Measurements from ENCODE around the gene WNK2. TPM values are rescaled to one million over a fixed set of nuclear protein-coding genes. Genes with fewer than 3 reads are reported as not detected.
A peak's percentile ranks its signal among the peaks of the same experiment; 100 is the strongest.

Gene WNK2
- total RNA-seq, 4 donors from 2014 or later: 0.28 to 1.7 (median 0.47) TPM

DNA sequence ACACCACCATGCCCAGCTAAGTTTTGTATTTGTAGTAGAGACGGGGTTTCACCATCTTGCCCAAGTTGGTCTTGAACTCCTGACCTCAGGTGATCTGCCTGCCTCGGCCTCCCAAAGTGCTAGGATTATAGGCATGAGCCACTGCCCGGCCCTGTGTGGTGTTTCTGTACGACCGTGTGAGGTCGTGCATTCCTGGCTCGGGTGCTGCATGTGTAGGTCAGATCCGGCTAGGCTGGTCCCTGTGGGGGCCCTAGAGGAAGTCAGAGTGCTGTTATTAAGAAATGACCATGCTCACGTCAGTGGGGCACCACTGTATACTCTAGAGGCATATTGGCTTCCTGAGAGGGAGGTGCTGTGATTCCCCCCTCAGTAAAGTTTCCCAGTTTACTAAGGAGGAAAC, 13.7 kb downstream of the WNK2 start:
- DNase-seq (ENCODE audit: low spot score): no peak
- ATAC-seq (ENCODE audit: low FRiP score): no peak
- TF ChIP-seq, protein P1, sequence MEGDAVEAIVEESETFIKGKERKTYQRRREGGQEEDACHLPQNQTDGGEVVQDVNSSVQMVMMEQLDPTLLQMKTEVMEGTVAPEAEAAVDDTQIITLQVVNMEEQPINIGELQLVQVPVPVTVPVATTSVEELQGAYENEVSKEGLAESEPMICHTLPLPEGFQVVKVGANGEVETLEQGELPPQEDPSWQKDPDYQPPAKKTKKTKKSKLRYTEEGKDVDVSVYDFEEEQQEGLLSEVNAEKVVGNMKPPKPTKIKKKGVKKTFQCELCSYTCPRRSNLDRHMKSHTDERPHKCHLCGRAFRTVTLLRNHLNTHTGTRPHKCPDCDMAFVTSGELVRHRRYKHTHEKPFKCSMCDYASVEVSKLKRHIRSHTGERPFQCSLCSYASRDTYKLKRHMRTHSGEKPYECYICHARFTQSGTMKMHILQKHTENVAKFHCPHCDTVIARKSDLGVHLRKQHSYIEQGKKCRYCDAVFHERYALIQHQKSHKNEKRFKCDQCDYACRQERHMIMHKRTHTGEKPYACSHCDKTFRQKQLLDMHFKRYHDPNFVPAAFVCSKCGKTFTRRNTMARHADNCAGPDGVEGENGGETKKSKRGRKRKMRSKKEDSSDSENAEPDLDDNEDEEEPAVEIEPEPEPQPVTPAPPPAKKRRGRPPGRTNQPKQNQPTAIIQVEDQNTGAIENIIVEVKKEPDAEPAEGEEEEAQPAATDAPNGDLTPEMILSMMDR (IDR thresholded peaks at IDR 0.05): no peak

DNA sequence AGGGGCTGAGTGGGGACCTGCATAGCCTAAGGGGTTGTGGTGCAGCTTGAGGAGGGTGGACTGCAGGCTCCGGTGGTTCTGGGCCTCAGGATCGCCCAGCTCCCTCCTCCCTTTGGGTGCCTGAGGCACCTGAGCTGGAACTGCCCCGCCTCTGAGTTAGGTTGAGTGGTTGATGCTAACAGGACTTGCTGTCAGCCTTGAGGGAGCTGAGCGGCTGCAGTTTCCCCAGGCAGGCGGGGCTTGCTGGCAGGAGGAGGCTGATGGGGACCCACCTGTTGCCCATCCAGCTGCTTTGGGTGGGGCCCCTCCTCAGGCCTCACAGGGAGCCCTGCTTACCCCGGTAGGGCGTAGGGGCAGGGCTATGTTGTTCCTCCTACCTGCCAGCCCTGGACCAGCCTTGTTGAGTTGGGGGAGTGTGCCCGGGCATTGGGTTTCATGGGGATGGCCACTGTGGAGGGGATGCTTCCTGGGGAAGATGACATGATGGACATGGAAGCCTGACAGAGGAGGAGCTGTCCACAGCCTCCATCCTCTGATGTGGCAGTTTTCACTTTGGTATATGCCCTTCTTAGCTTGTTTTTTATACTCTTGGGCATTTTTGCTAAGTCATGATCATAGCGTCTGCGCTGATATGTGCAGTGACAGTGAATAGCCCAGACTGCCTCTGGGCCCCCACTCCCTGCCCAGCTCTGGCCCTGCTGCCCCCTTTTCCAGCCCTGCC, 14.3 kb downstream of the WNK2 start:
- TF ChIP-seq, protein P1 (IDR thresholded peaks at IDR 0.05): no peak
- DNase-seq (ENCODE audit: low spot score) (no peak), ATAC-seq (ENCODE audit: low FRiP score) (peak; percentile 15)

DNA sequence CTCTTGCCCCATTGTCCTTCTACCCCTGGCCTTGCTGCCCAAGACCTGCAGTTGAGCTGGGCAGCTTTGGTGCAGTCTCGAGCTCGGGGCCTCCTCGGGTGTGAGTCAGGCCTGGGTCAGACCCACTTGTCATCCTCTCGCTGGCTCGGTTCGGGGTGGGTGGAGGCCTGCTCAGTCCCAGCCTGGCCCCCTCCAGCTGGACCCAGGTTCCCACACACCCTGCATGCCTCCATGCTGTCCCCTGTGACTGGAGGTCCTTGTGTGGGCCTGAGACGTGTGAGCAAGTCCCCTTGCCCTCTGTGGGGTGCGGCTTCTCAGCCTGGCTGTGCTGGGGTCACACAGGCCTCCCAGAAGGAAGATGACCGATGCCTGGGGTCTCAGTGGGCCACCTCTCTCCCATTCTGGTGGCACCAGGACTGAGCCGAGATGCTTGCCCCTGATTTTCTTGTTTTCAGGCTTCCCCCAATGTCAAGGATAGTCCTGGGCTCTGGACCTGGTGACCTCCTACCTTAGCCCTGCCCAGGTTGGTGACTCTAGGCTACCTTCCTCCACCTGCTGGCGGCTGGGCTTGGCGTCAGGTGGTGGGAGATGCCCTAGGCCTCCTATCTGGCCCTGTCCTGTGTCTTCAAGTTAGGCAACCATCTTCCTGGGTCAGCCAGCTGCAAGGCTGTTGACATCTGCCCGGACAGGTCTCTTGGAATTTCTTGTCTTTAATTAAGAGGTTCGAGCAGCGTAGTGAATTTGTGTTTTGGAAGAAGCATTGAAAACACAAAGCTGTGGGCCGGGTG, 15.1 kb downstream of the WNK2 start:
- DNase-seq (ENCODE audit: low spot score) (no peak), ATAC-seq (ENCODE audit: low FRiP score) (peak; percentile 30)
- TF ChIP-seq, protein P1 (IDR thresholded peaks at IDR 0.05): no peak

GRCh38 chr9:93200449-93200742, 16.5 kb downstream of the WNK2 start:
- DNase-seq (ENCODE audit: low spot score) (no peak), ATAC-seq (ENCODE audit: low FRiP score) (no peak)
- TF ChIP-seq, protein P1 (IDR thresholded peaks at IDR 0.05): no peak

GRCh38 chr9:93200989-93201334, 17.0 kb downstream of the WNK2 start:
- no peak for ATAC-seq (ENCODE audit: low FRiP score)
- TF ChIP-seq, protein P1 (IDR thresholded peaks at IDR 0.05): no peak
- DNase-seq (ENCODE audit: low spot score): no peak

DNA sequence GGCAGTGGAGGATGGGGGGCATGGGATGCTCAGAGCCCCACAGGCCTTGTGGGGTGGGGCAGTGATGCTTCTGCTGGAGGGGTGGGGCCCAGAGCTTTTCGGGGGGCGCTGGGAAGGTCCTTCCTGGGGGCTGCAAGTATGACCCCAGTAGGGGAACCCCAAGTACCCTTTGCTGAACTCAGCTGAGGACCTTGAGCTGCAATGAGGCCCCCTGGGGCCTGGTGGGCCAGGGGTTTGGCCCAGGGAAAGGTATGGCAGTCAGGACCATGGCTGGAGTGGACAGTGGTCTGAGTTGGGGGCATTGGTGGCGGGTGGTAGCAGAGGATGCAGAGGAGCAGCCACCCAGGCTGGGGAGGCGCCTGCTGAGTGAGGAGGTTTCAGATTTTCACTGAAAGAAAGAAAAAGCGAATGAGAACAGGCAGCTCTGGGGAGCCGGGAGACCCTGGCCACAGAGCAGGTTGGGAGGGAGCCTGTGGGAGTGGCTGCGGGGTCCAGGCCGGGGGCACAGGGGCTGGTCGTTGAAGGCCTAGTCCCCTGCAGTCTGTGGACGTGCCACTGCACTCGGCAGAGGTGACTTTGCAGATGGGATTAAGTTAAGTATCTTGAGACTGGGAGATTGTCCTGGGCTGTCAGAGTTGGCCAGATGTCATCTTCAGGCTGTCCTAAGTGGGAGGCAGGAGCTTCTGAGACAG, 19.2 kb downstream of the WNK2 start:
- TF ChIP-seq, protein P1 (IDR thresholded peaks at IDR 0.05): no peak
- DNase-seq (ENCODE audit: low spot score): no peak
- no peak for ATAC-seq (ENCODE audit: low FRiP score)

Data from omental fat pad (tissue), 4 donors.